ENCODE measurements around the gene CNTLN. TPM values are rescaled to one million over a fixed set of nuclear protein-coding genes. Genes with fewer than 3 reads are reported as not detected.

CNTLN gene
- total and polyA plus RNA-seq, 2 donors (not counting 1 experiment from before 2014, with no cell fraction given) = 9.1 to 13.0 TPM

- no peak overlapping the region for H3K27ac ChIP-seq (ENCODE audit: insufficient read depth, low read length)
- H3K4me3 ChIP-seq (replicated peaks in 1 of 4; ENCODE audit: control extremely low read depth in 1 of 4, insufficient read depth in 1 of 4, low read depth in 3 of 4, low read length in 4 of 4) = no peak overlapping the region
- no peaks in the 10 kb centered on the region for H3K9me3 ChIP-seq (ENCODE audit: control insufficient read depth, insufficient read depth, low read depth, low read length)
- H3K36me3 ChIP-seq (ENCODE audit: control insufficient read depth, insufficient read depth, low read length) = no peaks in the 10 kb centered on the region
- no peaks in the 10 kb centered on the region for H3K79me2 ChIP-seq (ENCODE audit: control insufficient read depth, insufficient read depth, low read length)
- H3K27me3 ChIP-seq (ENCODE audit: control insufficient read depth, insufficient read depth, low read length) = no peaks in the 10 kb centered on the region
- no peaks in the 10 kb centered on the region for H3K4me1 ChIP-seq (ENCODE audit: control insufficient read depth, extremely low read depth, insufficient read depth, low read length)
- no peak for DNase-seq (ENCODE audit: low read depth in 2 of 2)
- H4K20me1 ChIP-seq (ENCODE audit: control insufficient read depth, extremely low read depth, insufficient read depth, low read length) = no peaks in the 10 kb centered on the region
- no peak overlapping the region for H2AFZ ChIP-seq (ENCODE audit: low read length)
- no peak overlapping the region for H3K9ac ChIP-seq (ENCODE audit: insufficient read depth, low read length)
- TF ChIP-seq CTCF (conservative IDR thresholded peaks at IDR 0.05 in 1 of 2, IDR thresholded peaks at IDR 0.05 in 1 of 2; ENCODE audit: low read depth in 1 of 2, low read length in 2 of 2) (no peak), EZH2 (IDR thresholded peaks at IDR 0.05; ENCODE audit: low read length, missing control alignments) (no peak)
- no peak overlapping the region for H3K4me2 ChIP-seq (ENCODE audit: extremely low read depth, insufficient read depth, low read length)
Measured at GRCh38 chr9:17159469-17159868, 24.6 kb downstream of the CNTLN start.

GRCh38 chr9:17160327-17160726 lies 25.5 kb downstream of the CNTLN start:
- H3K27me3 ChIP-seq (ENCODE audit: control insufficient read depth, insufficient read depth, low read length) = no peaks in the 10 kb centered on the region
- H3K9ac ChIP-seq (ENCODE audit: insufficient read depth, low read length) = no peak overlapping the region
- TF ChIP-seq EZH2 (IDR thresholded peaks at IDR 0.05; ENCODE audit: low read length, missing control alignments) (no peak), CTCF (conservative IDR thresholded peaks at IDR 0.05 in 1 of 2, IDR thresholded peaks at IDR 0.05 in 1 of 2; ENCODE audit: low read depth in 1 of 2, low read length in 2 of 2) (no peak)
- DNase-seq (ENCODE audit: low read depth in 2 of 2) = no peak
- H4K20me1 ChIP-seq (ENCODE audit: control insufficient read depth, extremely low read depth, insufficient read depth, low read length) = no peaks in the 10 kb centered on the region
- no peak overlapping the region for H2AFZ ChIP-seq (ENCODE audit: low read length)
- H3K79me2 ChIP-seq (ENCODE audit: control insufficient read depth, insufficient read depth, low read length) = no peaks in the 10 kb centered on the region
- no peak overlapping the region for H3K4me3 ChIP-seq (replicated peaks in 1 of 4; ENCODE audit: control extremely low read depth in 1 of 4, insufficient read depth in 1 of 4, low read depth in 3 of 4, low read length in 4 of 4)
- H3K4me2 ChIP-seq (ENCODE audit: extremely low read depth, insufficient read depth, low read length) = no peak overlapping the region
- no peaks in the 10 kb centered on the region for H3K4me1 ChIP-seq (ENCODE audit: control insufficient read depth, extremely low read depth, insufficient read depth, low read length)
- no peaks in the 10 kb centered on the region for H3K9me3 ChIP-seq (ENCODE audit: control insufficient read depth, insufficient read depth, low read depth, low read length)
- no peak overlapping the region for H3K27ac ChIP-seq (ENCODE audit: insufficient read depth, low read length)
- H3K36me3 ChIP-seq (ENCODE audit: control insufficient read depth, insufficient read depth, low read length) = no peaks in the 10 kb centered on the region

DNA sequence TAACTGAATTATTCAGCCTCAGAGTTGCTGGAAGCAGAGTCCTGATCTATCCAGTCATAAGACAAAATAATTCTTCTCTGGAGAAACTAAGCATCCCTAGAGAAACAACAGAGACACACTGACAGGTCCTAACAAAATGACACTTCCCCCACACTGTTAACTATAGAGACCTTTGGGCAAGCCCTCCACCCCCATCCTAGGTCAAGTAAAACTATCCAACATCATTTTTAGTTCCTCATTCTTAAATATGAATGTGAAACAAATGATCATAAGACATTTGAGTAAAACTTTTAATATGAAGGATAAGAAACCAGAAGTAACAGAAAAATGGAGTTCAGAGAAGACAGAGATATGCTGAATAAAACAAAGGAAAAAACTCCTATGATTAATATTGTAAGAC lies 30.9 kb downstream of the CNTLN start:
- no peak for TF ChIP-seq CTCF (conservative IDR thresholded peaks at IDR 0.05 in 1 of 2, IDR thresholded peaks at IDR 0.05 in 1 of 2; ENCODE audit: low read depth in 1 of 2, low read length in 2 of 2)
- TF ChIP-seq EZH2 (IDR thresholded peaks at IDR 0.05; ENCODE audit: low read length, missing control alignments) = no peak
- no peaks in the 10 kb centered on the region for H3K4me1 ChIP-seq (ENCODE audit: control insufficient read depth, extremely low read depth, insufficient read depth, low read length)
- H3K9ac ChIP-seq (ENCODE audit: insufficient read depth, low read length) = no peak overlapping the region
- H3K4me3 ChIP-seq (replicated peaks in 1 of 4; ENCODE audit: control extremely low read depth in 1 of 4, insufficient read depth in 1 of 4, low read depth in 3 of 4, low read length in 4 of 4) = no peak overlapping the region
- H4K20me1 ChIP-seq (ENCODE audit: control insufficient read depth, extremely low read depth, insufficient read depth, low read length) = no peaks in the 10 kb centered on the region
- no peak overlapping the region for H3K4me2 ChIP-seq (ENCODE audit: extremely low read depth, insufficient read depth, low read length)
- no peak overlapping the region for H2AFZ ChIP-seq (ENCODE audit: low read length)
- no peak overlapping the region for H3K27ac ChIP-seq (ENCODE audit: insufficient read depth, low read length)
- H3K27me3 ChIP-seq (ENCODE audit: control insufficient read depth, insufficient read depth, low read length) = no peaks in the 10 kb centered on the region
- DNase-seq (ENCODE audit: low read depth in 2 of 2) = no peak
- no peaks in the 10 kb centered on the region for H3K79me2 ChIP-seq (ENCODE audit: control insufficient read depth, insufficient read depth, low read length)
- H3K36me3 ChIP-seq (ENCODE audit: control insufficient read depth, insufficient read depth, low read length) = no peaks in the 10 kb centered on the region
- no peaks in the 10 kb centered on the region for H3K9me3 ChIP-seq (ENCODE audit: control insufficient read depth, insufficient read depth, low read depth, low read length)
